Neural cell (in vitro differentiated cells): Measurements from ENCODE around the gene KCNK15. TPM values are rescaled to one million over a fixed set of nuclear protein-coding genes. Genes with fewer than 3 reads are reported as not detected.

Experiments used
- H2AFZ ChIP-seq: fragments of 200-600, 300-800 bp; sonication (generic), shearing (Covaris generic); 2 replicates; pipeline ENCODE4 v1.6.0; 2014; ENCODE audit warnings: low read depth, mild to moderate bottlenecking, antibody characterized with exemption, low read length, moderate library complexity
- H3F3A ChIP-seq: fragments of 200-600 bp; shearing (Covaris generic); 2 replicates; pipeline ENCODE4 v1.6.1; 2016; ENCODE audit warnings: mild to moderate bottlenecking, moderate library complexity, mixed read lengths, antibody characterized with exemption, low read length; ENCODE audit not compliant: insufficient read depth, poor library complexity, severe bottlenecking
- H3K27ac ChIP-seq: fragments of 200-600, 300-800 bp; sonication (generic), shearing (Covaris generic); 2 replicates; pipeline ENCODE4 v1.5.1; 2014; ENCODE audit warnings: mild to moderate bottlenecking, low read length, moderate library complexity
- H3K27me3 ChIP-seq: fragments of 300-800, 200-600 bp; sonication (generic), shearing (Covaris generic); 2 replicates; pipeline ENCODE4 v1.6.0; 2014; ENCODE audit warnings: mild to moderate bottlenecking, low read depth, low read length, moderate library complexity; ENCODE audit not compliant: insufficient read depth
- H3K36me3 ChIP-seq: fragments of 300-800, 200-600 bp; sonication (generic), shearing (Covaris generic); 2 replicates; pipeline ENCODE4 v1.5.1; 2014; ENCODE audit warnings: mild to moderate bottlenecking, antibody characterized with exemption, low read length, moderate library complexity; ENCODE audit not compliant: insufficient read depth
- H3K4me2 ChIP-seq: fragments of 300-800, 200-600 bp; sonication (generic), shearing (Covaris generic); 2 replicates; pipeline ENCODE4 v1.6.0; 2014; ENCODE audit warnings: mild to moderate bottlenecking, low read length
- H3K4me3 ChIP-seq: fragments of 300-800, 200-600 bp; sonication (generic), shearing (Covaris generic); 2 replicates; pipeline ENCODE4 v1.5.1; 2014; ENCODE audit warnings: mild to moderate bottlenecking, low read length, moderate library complexity
- H3K79me2 ChIP-seq: fragments of 200-600 bp; shearing (Covaris generic); replicated peaks from 2 replicates; pipeline ENCODE4 v1.6.0; 2014; ENCODE audit warnings: mild to moderate bottlenecking, low read length, moderate library complexity; ENCODE audit not compliant: insufficient read depth
- H3K9ac ChIP-seq: fragments of 300-800, 200-600 bp; sonication (generic), shearing (Covaris generic); 2 replicates; pipeline ENCODE4 v1.6.1; 2016; ENCODE audit warnings: mild to moderate bottlenecking, low read length, mixed read lengths
- H3K9me2 ChIP-seq: fragments of 200-600 bp; shearing (Covaris generic); 2 replicates; pipeline ENCODE4 v1.6.1; 2016; ENCODE audit warnings: mild to moderate bottlenecking, low read length, mixed read lengths; ENCODE audit not compliant: insufficient read depth
- H3K9me3 ChIP-seq: fragments of 200-600, 300-800 bp; sonication (generic), shearing (Covaris generic); 2 replicates; pipeline ENCODE4 v1.6.1; 2016; ENCODE audit warnings: mild to moderate bottlenecking, mixed run types, low read length, moderate library complexity, mixed read lengths
- H4K20me1 ChIP-seq: fragments of 200-600 bp; shearing (Covaris generic); 2 replicates; pipeline ENCODE4 v1.6.1; 2016; ENCODE audit warnings: mild to moderate bottlenecking, mixed run types; ENCODE audit not compliant: insufficient read depth
- CTCF ChIP-seq: fragments of 450-650 bp; IDR thresholded peaks from 2 replicates; pipeline ENCODE4 v1.5.1; 2014; ENCODE audit warnings: antibody characterized with exemption, mild to moderate bottlenecking, moderate library complexity; ENCODE audit not compliant: poor library complexity, severe bottlenecking
- EP300 ChIP-seq: fragments of 450-650 bp; conservative IDR thresholded peaks from 2 replicates; pipeline ENCODE4 v1.6.1; 2014; ENCODE audit warnings: antibody characterized with exemption, mild to moderate bottlenecking, moderate library complexity; ENCODE audit not compliant: poor library complexity, severe bottlenecking
- EZH2 ChIP-seq: fragments of 200-600, 300-800 bp; shearing (Covaris generic), sonication (generic); IDR thresholded peaks from 2 replicates; pipeline ENCODE4 v1.6.1; 2014; ENCODE audit warnings: antibody characterized with exemption, low read length, borderline replicate concordance, mild to moderate bottlenecking; ENCODE audit not compliant: insufficient read depth, poor library complexity, severe bottlenecking
- MXI1 ChIP-seq: fragments of 450-650 bp; conservative IDR thresholded peaks from 2 replicates; pipeline ENCODE4 v1.6.1; 2014; ENCODE audit warnings: antibody characterized with exemption, mild to moderate bottlenecking; ENCODE audit not compliant: poor library complexity, severe bottlenecking
- POLR2AphosphoS5 ChIP-seq: IDR thresholded peaks from 2 replicates; pipeline ENCODE4 v1.6.1; 2012
- RAD21 ChIP-seq: fragments of 450-650 bp; conservative IDR thresholded peaks from 2 replicates; pipeline ENCODE4 v1.6.1; 2014; ENCODE audit warnings: antibody characterized with exemption, mild to moderate bottlenecking, moderate library complexity
- REST ChIP-seq: IDR thresholded peaks from 2 replicates; pipeline ENCODE4 v1.6.1; 2012; ENCODE audit warnings: borderline replicate concordance
- SMC3 ChIP-seq: fragments of 450-650 bp; conservative IDR thresholded peaks from 2 replicates; pipeline ENCODE4 v1.6.1; 2014; ENCODE audit warnings: antibody characterized with exemption, mild to moderate bottlenecking, moderate library complexity; ENCODE audit not compliant: poor library complexity
- TAF1 ChIP-seq: IDR thresholded peaks from 2 replicates; pipeline ENCODE4 v1.6.1; 2012; ENCODE audit warnings: low read depth
- polyA plus RNA-seq: library from polyadenylated mRNA; depleted of rRNA; stranded (reverse); fragments of >200 nt; gene quantifications from 2 replicates; pipeline ENCODE4 v1.2.3, GENCODE V29; 2014

KCNK15 gene
- polyA plus RNA-seq, 1 donor from 2014 or later = not detected

- H3K4me3 ChIP-seq = no peak overlapping the region
- no peaks in the 10 kb centered on the region for H3K79me2 ChIP-seq
- no peaks in the 10 kb centered on the region for H3F3A ChIP-seq
- H3K36me3 ChIP-seq = no peaks in the 10 kb centered on the region
- no peak for TF ChIP-seq CTCF
- TF ChIP-seq SMC3 = no peak
- TF ChIP-seq EZH2 = no peak
- no peak for TF ChIP-seq RAD21
- H4K20me1 ChIP-seq = no peaks in the 10 kb centered on the region
- no peak overlapping the region for H2AFZ ChIP-seq
- H3K27me3 ChIP-seq = no peaks in the 10 kb centered on the region
- no peak overlapping the region for H3K9ac ChIP-seq
- no peaks in the 10 kb centered on the region for H3K9me3 ChIP-seq
- H3K27ac ChIP-seq = no peak overlapping the region
- H3K4me2 ChIP-seq = no peak overlapping the region
- no peaks in the 10 kb centered on the region for H3K9me2 ChIP-seq
Measured at GRCh38 chr20:44698351-44698750, 47.3 kb upstream of the KCNK15 start.

GRCh38 chr20:44700306-44700705, 45.4 kb upstream of the KCNK15 start:
- Histone ChIP-seq H3K9ac (no peak overlapping the region), H4K20me1 (no peaks in the 10 kb centered on the region), H3K27ac (no peak overlapping the region), H3F3A (no peaks in the 10 kb centered on the region), H3K9me3 (no peaks in the 10 kb centered on the region), H3K36me3 (no peaks in the 10 kb centered on the region), H3K79me2 (no peaks in the 10 kb centered on the region), H3K4me2 (no peak overlapping the region), H2AFZ (no peak overlapping the region), H3K4me3 (no peak overlapping the region), H3K9me2 (no peaks in the 10 kb centered on the region), H3K27me3 (no peaks in the 10 kb centered on the region)
- no peak for TF ChIP-seq TAF1
- no peak for TF ChIP-seq REST
- TF ChIP-seq POLR2AphosphoS5 = no peak
- TF ChIP-seq RAD21 = no peak
- TF ChIP-seq EZH2 = no peak
- TF ChIP-seq CTCF = no peak
- no peak for TF ChIP-seq SMC3
- TF ChIP-seq EP300 = no peak
- TF ChIP-seq MXI1 = no peak
